HL-60 (cell line): ENCODE results near the gene ARHGEF4.

Source experiments
- CTCF ChIP-seq: IDR thresholded peaks from one replicate; pipeline ENCODE4 v1.5.1; 2011; ENCODE audit warnings: low read length, control low read depth, inconsistent platforms; ENCODE audit not compliant: insufficient read depth
- GABPA ChIP-seq: IDR thresholded peaks from 2 replicates; pipeline ENCODE4 v1.6.1; 2012; ENCODE audit warnings: low read depth
- POLR2AphosphoS5 ChIP-seq: IDR thresholded peaks from 2 replicates; pipeline ENCODE4 v1.6.1; 2012; ENCODE audit warnings: low read depth

- TF ChIP-seq CTCF (no peak), POLR2AphosphoS5 (no peak), GABPA (no peak)
These were observed 40.5 kb downstream of the ARHGEF4 start for GRCh38 chr2:130877258-130877657.
